Measurements from ENCODE around the gene TFF1.

TFF1 gene

GRCh38 chr21:42362700-42363099 lies 3.6 kb downstream of the TFF1 start:
- no peak for DNase-seq (ENCODE audit: low read depth)

- no peak for DNase-seq (ENCODE audit: low read depth)
Measured at GRCh38 chr21:42362198-42362597, 4.1 kb downstream of the TFF1 start.

GRCh38 chr21:42361286-42361685 lies 5.0 kb downstream of the TFF1 start:
- no peak for DNase-seq (ENCODE audit: low read depth)

- DNase-seq (ENCODE audit: low read depth) = no peak
Measured at GRCh38 chr21:42360317-42360716, 6.0 kb downstream of the TFF1 start.

GRCh38 chr21:42358937-42359336 lies 7.4 kb downstream of the TFF1 start:
- DNase-seq (ENCODE audit: low read depth) = no peak

- DNase-seq (ENCODE audit: low read depth) = no peak
Measured at GRCh38 chr21:42358261-42358660, 8.1 kb downstream of the TFF1 start.

GRCh38 chr21:42357307-42357706 lies 9.0 kb downstream of the TFF1 start:
- DNase-seq (ENCODE audit: low read depth) = no peak

GRCh38 chr21:42356650-42357049 lies 9.7 kb downstream of the TFF1 start:
- DNase-seq (ENCODE audit: low read depth) = no peak

- no peak for DNase-seq (ENCODE audit: low read depth)
Measured at GRCh38 chr21:42356046-42356445, 10.3 kb downstream of the TFF1 start.

GRCh38 chr21:42353623-42354022 lies 12.7 kb downstream of the TFF1 start:
- DNase-seq (ENCODE audit: low read depth) = no peak

GRCh38 chr21:42352441-42353095 lies 13.8 kb downstream of the TFF1 start:
- no peak for DNase-seq (ENCODE audit: low read depth)

- DNase-seq (ENCODE audit: low read depth) = no peak
Measured at GRCh38 chr21:42351626-42352440, 14.5 kb downstream of the TFF1 start.

- DNase-seq (ENCODE audit: low read depth) = no peak
Measured at GRCh38 chr21:42350927-42351426, 15.4 kb downstream of the TFF1 start, which contains the start of gene TFF2. Gene TFF2 (minus strand): TSS chr21:42350994. CDS start chr21:42350957, 37 bp downstream.

- no peak for DNase-seq (ENCODE audit: low read depth)
Measured at GRCh38 chr21:42350318-42350910, 15.9 kb downstream of the TFF1 start.

GRCh38 chr21:42349420-42350317 lies 16.7 kb downstream of the TFF1 start:
- no peak for DNase-seq (ENCODE audit: low read depth)

GRCh38 chr21:42348762-42349161 lies 17.6 kb downstream of the TFF1 start:
- no peak for DNase-seq (ENCODE audit: low read depth)

GRCh38 chr21:42347601-42348327 lies 18.6 kb downstream of the TFF1 start:
- no peak for DNase-seq (ENCODE audit: low read depth)

- no peak for DNase-seq (ENCODE audit: low read depth)
Measured at GRCh38 chr21:42346866-42347600, 19.3 kb downstream of the TFF1 start.

- DNase-seq (ENCODE audit: low read depth) = no peak
Measured at GRCh38 chr21:42346441-42346840, 19.9 kb downstream of the TFF1 start.

GRCh38 chr21:42344631-42345030 lies 21.7 kb downstream of the TFF1 start:
- no peak for DNase-seq (ENCODE audit: low read depth)
